Vagina (tissue), 2 donors: ENCODE measurements around the gene COL23A1. TPM values are rescaled to one million over a fixed set of nuclear protein-coding genes. Genes with fewer than 3 reads are reported as not detected.

ENCODE experiments used
- DNase-seq, 2 donors: peaks; one replicate each; pipeline ENCODE4 v3.0.0-alpha.2; 2017; ENCODE audit errors: extremely low spot score in 2 of 2
- H3K27ac ChIP-seq: fragments of 200-600 bp; sonication (generic); one replicate; pipeline ENCODE4 v1.5.1; 2019
- H3K27me3 ChIP-seq: fragments of 200-600 bp; sonication (generic); one replicate; pipeline ENCODE4 v1.5.1; 2019
- H3K36me3 ChIP-seq, 2 donors: fragments of 200-600 bp; sonication (generic); one replicate each; pipeline ENCODE4 v1.5.1; 2017 to 2019
- H3K4me1 ChIP-seq: fragments of 200-600 bp; sonication (generic); one replicate; pipeline ENCODE4 v1.5.1; 2019
- H3K4me3 ChIP-seq, 2 donors: fragments of 200-600 bp; sonication (generic); 1 replicate in 1 of 2; 2 replicates in 1 of 2; pipeline ENCODE4 v1.5.1; 2016 to 2019
- H3K9me3 ChIP-seq: fragments of 200-600 bp; sonication (generic); one replicate; pipeline ENCODE4 v1.5.1; 2019
- CTCF ChIP-seq, 3 experiments: fragments of 450-650 bp in 2 of 3; fragments of 200-600 bp in 1 of 3; sonication (generic) in 1 of 3; IDR thresholded peaks; one replicate each; pipeline ENCODE4 v1.5.1; 2017 to 2019; ENCODE audit warnings: antibody characterized with exemption in 3 of 3, mild to moderate bottlenecking in 2 of 3, moderate library complexity in 2 of 3
- POLR2A ChIP-seq, 2 donors: fragments of 450-650 bp; IDR thresholded peaks; one replicate each; pipeline ENCODE4 v1.6.1; 2017; ENCODE audit warnings: antibody characterized with exemption in 2 of 2, mild to moderate bottlenecking in 2 of 2, moderate library complexity in 2 of 2
- POLR2AphosphoS5 ChIP-seq, 2 donors: sonication (generic); formaldehyde crosslinking; IDR thresholded peaks; one replicate each; pipeline ENCODE4 v1.9.0; 2017; ENCODE audit warnings: antibody characterized with exemption in 2 of 2, mild to moderate bottlenecking in 2 of 2, low read depth in 1 of 2; ENCODE audit not compliant: insufficient read depth in 1 of 2
- intact Hi-C: fragments of 100-400 bp; cut with DNase I; formaldehyde crosslinking; loops from one replicate; pipeline ENCODE4 v1.15.1; 2023
- total RNA-seq: library from RNA; depleted of rRNA; stranded (reverse); fragments of >200 nt; gene quantifications from one replicate; pipeline ENCODE4 v1.2.3, GENCODE V29; 2016

Gene COL23A1
- total RNA-seq, 1 donor from 2014 or later: 3.7 TPM

DNA sequence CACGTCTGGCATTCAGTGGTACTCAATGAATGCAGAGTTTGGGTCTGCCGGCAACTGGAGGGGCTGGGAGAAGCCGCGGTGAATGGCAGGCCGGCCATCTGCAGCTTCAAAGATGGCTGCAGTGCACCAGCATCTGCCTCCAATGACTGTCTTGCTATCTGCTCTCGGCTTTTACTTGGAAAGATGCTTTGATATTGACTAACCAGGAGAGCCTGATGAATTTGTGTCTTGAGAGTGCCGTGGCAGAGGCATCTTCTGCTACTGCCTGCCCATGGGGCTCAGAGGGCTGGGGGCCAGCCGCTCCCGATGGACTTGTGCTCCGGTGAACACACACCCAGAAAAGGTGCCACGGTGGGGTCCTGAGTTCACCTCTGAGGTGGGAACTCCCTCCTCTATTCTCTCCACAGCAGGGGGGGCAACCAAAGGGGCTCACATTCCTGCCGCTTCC lies 164.5 kb downstream of the COL23A1 start:
- H3K27ac ChIP-seq: no peak overlapping the region
- DNase-seq: peak; percentile 47 to 61
- H3K36me3 ChIP-seq: no peaks in the 10 kb centered on the region
- H3K4me3 ChIP-seq: no peak overlapping the region
- no peaks in the 10 kb centered on the region for H3K9me3 ChIP-seq
- no peak for TF ChIP-seq POLR2AphosphoS5 (IDR thresholded peaks at IDR 0.05; ENCODE audit: insufficient read depth in 1 of 2, low read depth in 1 of 2)
- no peak for TF ChIP-seq POLR2A (IDR thresholded peaks at IDR 0.05)
- TF ChIP-seq CTCF (IDR thresholded peaks at IDR 0.05): no peak
- H3K27me3 ChIP-seq: no peaks in the 10 kb centered on the region
- intact Hi-C loops: no loop called here
- H3K4me1 ChIP-seq: peaks cover 5% of the 10 kb centered on the region

DNA sequence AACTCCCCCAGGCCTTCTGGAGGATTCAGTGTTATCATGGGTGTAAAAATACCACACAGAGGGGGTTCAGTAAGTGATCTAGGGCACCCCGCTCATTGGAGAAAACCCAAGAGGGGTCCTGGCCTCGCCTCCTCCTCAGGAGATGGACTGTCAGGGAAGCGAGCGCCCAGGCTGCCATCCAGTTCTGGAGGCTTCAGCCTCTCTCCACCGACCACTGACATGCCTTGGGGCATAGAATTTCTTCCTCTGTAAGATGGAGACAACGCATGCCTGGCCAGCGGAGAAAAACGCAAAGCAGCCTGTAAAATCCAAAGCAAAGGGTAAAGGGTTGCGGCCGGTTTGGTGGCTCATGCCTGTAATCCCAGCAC lies 165.4 kb downstream of the COL23A1 start:
- Histone ChIP-seq H3K27me3 (no peaks in the 10 kb centered on the region), H3K27ac (no peak overlapping the region), H3K4me1 (peaks cover 5% of the 10 kb centered on the region), H3K9me3 (no peaks in the 10 kb centered on the region), H3K4me3 (no peak overlapping the region), H3K36me3 (no peaks in the 10 kb centered on the region)
- TF ChIP-seq POLR2A (IDR thresholded peaks at IDR 0.05) (no peak), CTCF (IDR thresholded peaks at IDR 0.05) (no peak), POLR2AphosphoS5 (IDR thresholded peaks at IDR 0.05; ENCODE audit: insufficient read depth in 1 of 2, low read depth in 1 of 2) (no peak)
- peak in 1 of 2 donors; percentile 37 for DNase-seq
- intact Hi-C loops: no loop called here

DNA sequence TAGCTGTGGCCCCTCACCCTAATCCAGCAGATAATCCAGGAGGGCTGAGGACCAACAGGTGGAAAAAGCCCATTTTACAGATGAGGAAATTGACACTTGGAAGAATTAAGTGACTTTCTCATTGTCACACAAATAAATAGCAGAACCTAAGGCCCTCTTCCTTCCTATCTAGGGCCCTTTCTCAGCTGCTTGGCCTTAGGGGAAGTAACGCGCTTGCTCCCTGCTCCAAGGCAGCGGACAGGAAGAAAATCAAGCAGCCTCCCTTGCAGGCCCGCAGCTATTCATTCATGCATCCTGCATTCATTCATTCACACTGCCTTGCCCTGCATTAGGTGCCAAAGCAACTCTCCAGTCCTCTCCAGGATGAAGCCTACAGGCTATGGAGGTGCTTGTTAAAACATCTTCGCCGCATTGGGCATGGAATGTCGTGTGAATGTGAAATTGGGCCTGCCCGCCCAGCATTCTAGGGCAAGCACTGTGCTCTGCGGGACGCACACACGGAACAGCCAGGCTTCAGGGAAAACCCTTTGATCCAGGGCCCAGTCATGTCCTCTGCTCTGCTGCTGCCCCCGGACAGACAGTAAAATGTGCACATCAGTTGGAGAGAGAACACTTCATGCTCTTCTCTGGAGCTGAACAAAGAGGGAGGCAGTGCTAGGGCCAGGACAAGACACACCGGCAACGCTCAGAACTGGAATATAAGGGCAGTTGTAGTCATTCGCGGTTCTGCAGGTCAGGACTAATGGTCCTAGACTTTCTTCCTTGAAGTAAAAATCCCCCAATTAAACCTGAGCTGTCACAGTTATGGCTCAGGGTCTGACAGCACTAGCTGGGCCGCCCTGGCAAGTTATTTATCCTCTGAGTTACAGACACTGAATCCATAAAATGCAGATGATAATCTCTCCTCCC lies 166.0 kb downstream of the COL23A1 start:
- intact Hi-C loops: no loop called here
- peak; percentile 32 to 55 for DNase-seq
- no peaks in the 10 kb centered on the region for H3K9me3 ChIP-seq
- peaks cover 5% of the 10 kb centered on the region for H3K4me1 ChIP-seq
- no peak for TF ChIP-seq POLR2AphosphoS5 (IDR thresholded peaks at IDR 0.05; ENCODE audit: insufficient read depth in 1 of 2, low read depth in 1 of 2)
- no peak for TF ChIP-seq CTCF (IDR thresholded peaks at IDR 0.05)
- TF ChIP-seq POLR2A (IDR thresholded peaks at IDR 0.05): no peak
- no peak overlapping the region for H3K27ac ChIP-seq
- H3K27me3 ChIP-seq: no peaks in the 10 kb centered on the region
- no peak overlapping the region for H3K4me3 ChIP-seq
- no peaks in the 10 kb centered on the region for H3K36me3 ChIP-seq

DNA sequence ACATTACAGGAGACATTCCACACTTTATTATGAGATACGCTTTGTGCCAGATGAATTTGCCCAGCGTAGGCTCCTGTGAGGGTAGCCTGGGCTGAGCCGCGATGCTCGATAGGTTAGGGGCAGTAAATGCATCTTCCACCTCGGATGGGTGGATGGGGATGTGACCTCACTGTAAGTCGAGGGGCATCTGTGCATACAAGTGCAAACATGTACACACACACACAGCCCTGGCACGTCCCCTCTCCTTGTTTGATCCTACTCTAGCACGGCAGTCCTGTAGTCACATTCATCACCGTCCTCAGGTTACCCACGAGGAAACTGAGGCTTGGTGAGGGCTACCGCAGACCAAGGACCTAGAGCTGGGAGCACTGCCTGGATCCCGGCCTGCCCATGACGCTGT lies 166.8 kb downstream of the COL23A1 start:
- TF ChIP-seq CTCF (IDR thresholded peaks at IDR 0.05): no peak
- TF ChIP-seq POLR2A (IDR thresholded peaks at IDR 0.05): no peak
- no peak for TF ChIP-seq POLR2AphosphoS5 (IDR thresholded peaks at IDR 0.05; ENCODE audit: insufficient read depth in 1 of 2, low read depth in 1 of 2)
- no peaks in the 10 kb centered on the region for H3K9me3 ChIP-seq
- DNase-seq: peak in 1 of 2 donors; percentile 42

DNA sequence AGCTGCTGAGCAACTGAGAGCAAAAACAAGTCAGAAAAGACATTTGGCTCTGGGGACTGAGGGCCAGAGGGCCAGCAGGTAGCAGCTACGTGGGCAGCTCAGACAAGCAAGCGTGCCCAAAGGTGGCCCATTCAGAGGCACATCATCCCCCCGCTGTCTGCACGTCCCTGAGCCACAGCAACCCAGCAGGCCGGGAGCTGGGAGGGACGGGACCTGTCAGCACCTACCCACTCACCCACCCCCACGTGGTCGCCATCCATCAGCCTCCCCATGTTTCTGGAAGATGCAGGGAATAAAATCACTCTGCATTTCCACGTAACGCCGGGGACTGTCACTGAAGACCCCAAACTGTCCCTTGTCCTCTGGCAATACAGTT lies 167.8 kb downstream of the COL23A1 start:
- intact Hi-C loops: no loop called here
- H3K27me3 ChIP-seq: no peaks in the 10 kb centered on the region
- H3K27ac ChIP-seq: no peak overlapping the region
- no peaks in the 10 kb centered on the region for H3K9me3 ChIP-seq
- no peak overlapping the region for H3K4me3 ChIP-seq
- H3K4me1 ChIP-seq: no peaks in the 10 kb centered on the region
- peak in 1 of 2 donors; percentile 92 for DNase-seq
- TF ChIP-seq POLR2AphosphoS5 (IDR thresholded peaks at IDR 0.05; ENCODE audit: insufficient read depth in 1 of 2, low read depth in 1 of 2) (no peak), POLR2A (IDR thresholded peaks at IDR 0.05) (no peak), CTCF (IDR thresholded peaks at IDR 0.05) (no peak)
- H3K36me3 ChIP-seq: no peaks in the 10 kb centered on the region

More for the DNA sequence above, 166.8 kb downstream of the COL23A1 start:
- no peaks in the 10 kb centered on the region for H3K36me3 ChIP-seq
- no peaks in the 10 kb centered on the region for H3K4me1 ChIP-seq
- H3K4me3 ChIP-seq: no peak overlapping the region
- H3K27me3 ChIP-seq: no peaks in the 10 kb centered on the region
- H3K27ac ChIP-seq: no peak overlapping the region
- intact Hi-C loops: no loop called here
